ENCODE results near the gene FMNL1.

Gene FMNL1

DNA sequence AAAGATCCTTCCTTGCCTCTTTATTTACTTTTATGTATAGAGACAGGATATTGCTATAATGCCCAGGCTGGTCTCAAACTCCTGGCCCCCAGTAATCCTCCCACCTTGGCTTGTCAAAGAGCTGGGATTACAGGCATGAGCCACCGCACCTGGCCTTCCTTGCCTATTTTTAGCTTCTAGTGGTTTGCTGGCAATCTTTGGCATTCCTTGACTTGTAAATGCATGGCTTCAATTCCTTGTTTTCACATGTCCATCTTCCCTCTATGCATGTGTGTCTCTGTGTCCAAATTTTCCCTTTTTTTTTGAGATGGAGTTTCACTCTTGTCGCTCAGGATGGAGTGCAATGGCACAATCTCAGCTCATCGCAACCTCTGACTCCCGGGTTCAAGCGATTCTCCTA, 37.5 kb upstream of the FMNL1 start:
- no peak for DNase-seq (ENCODE audit: low spot score)
- TF ChIP-seq, protein P1, sequence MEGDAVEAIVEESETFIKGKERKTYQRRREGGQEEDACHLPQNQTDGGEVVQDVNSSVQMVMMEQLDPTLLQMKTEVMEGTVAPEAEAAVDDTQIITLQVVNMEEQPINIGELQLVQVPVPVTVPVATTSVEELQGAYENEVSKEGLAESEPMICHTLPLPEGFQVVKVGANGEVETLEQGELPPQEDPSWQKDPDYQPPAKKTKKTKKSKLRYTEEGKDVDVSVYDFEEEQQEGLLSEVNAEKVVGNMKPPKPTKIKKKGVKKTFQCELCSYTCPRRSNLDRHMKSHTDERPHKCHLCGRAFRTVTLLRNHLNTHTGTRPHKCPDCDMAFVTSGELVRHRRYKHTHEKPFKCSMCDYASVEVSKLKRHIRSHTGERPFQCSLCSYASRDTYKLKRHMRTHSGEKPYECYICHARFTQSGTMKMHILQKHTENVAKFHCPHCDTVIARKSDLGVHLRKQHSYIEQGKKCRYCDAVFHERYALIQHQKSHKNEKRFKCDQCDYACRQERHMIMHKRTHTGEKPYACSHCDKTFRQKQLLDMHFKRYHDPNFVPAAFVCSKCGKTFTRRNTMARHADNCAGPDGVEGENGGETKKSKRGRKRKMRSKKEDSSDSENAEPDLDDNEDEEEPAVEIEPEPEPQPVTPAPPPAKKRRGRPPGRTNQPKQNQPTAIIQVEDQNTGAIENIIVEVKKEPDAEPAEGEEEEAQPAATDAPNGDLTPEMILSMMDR (IDR thresholded peaks at IDR 0.05; ENCODE audit: extremely low read depth, insufficient read depth, missing control alignments), result no peak
- in situ Hi-C loops (cut with MboI; ENCODE audit: low pct_unique_long_range_greater_than_20kb, low sequenced_read_pairs, unreplicated experiment), result no loop called here

GRCh38 chr17:45186801-45187354, 34.8 kb upstream of the FMNL1 start:
- TF ChIP-seq, protein P1 (IDR thresholded peaks at IDR 0.05; ENCODE audit: extremely low read depth, insufficient read depth, missing control alignments), result no peak
- in situ Hi-C loops (cut with MboI; ENCODE audit: low pct_unique_long_range_greater_than_20kb, low sequenced_read_pairs, unreplicated experiment), result no loop called here
- DNase-seq (ENCODE audit: low spot score), result no peak

DNA sequence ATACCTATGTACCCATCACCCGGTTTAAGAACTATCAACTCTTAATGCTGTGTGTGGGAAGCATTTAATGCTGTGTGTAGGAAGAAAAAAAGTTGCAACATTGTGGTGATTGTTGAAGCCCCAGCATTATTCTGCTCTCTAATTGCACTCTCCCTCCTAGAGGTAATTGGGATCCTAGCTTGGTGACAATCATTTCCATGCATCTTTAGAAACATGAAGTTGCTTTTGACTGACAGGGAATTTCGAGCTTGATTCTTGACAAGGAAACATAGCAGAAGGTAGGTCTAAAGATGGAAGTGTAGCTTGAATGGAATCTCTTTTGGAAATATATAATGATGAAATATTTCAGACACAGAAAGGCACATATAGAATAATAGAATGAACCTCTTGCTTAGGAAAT, 32.7 kb upstream of the FMNL1 start:
- TF ChIP-seq, protein P1 (IDR thresholded peaks at IDR 0.05; ENCODE audit: extremely low read depth, insufficient read depth, missing control alignments), result no peak
- no peak for DNase-seq (ENCODE audit: low spot score)
- in situ Hi-C loops (cut with MboI; ENCODE audit: low pct_unique_long_range_greater_than_20kb, low sequenced_read_pairs, unreplicated experiment), result no loop called here

DNA sequence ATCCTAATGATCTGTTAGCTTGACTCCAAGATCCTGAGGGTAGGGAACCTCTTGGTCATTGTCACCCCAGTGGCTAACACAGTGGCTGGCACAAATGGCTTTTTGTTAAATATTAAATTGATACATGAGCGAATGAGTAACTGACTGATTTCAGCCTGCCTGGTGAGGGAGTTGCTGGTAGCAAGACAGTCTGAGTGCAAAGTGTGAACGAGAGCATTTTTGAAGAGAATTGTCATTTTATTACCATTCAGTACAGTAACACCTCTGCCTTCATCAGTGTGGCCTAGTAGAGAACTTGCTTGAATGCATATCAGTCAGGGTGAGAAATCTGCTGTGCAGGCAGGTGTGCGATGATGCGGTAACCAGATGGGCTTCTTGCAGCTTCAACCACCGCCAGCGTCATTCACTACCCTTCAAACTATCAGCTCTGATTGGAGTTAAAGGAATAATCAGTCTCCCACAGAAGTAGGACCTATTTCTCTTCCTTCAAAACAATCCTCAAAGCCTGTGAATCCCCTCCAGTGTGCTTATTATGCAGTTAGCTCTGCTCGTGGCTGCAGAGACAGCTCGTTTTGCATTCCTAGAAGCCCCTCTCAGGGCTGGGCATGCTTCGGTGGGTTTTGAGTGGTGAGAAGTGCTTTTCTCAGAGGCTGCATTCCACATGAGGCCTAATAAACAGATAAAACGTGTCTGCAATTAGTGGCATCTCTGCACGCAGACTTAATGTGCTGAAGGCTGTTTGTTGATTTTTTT, 31.0 kb upstream of the FMNL1 start:
- no peak for DNase-seq (ENCODE audit: low spot score)
- in situ Hi-C loops (cut with MboI; ENCODE audit: low pct_unique_long_range_greater_than_20kb, low sequenced_read_pairs, unreplicated experiment), result no loop called here
- TF ChIP-seq, protein P1 (IDR thresholded peaks at IDR 0.05; ENCODE audit: extremely low read depth, insufficient read depth, missing control alignments), result no peak

- in situ Hi-C loops (cut with MboI; ENCODE audit: low pct_unique_long_range_greater_than_20kb, low sequenced_read_pairs, unreplicated experiment), result loop anchor here (5.0 kb wide), 1 partner anchor 58 kb away; the partner anchor contains the start of gene ACBD4
- DNase-seq (ENCODE audit: low spot score), result no peak
- TF ChIP-seq, protein P1 (IDR thresholded peaks at IDR 0.05; ENCODE audit: extremely low read depth, insufficient read depth, missing control alignments), result no peak
Measured at GRCh38 chr17:45195424-45195823, 26.3 kb upstream of the FMNL1 start.

DNA sequence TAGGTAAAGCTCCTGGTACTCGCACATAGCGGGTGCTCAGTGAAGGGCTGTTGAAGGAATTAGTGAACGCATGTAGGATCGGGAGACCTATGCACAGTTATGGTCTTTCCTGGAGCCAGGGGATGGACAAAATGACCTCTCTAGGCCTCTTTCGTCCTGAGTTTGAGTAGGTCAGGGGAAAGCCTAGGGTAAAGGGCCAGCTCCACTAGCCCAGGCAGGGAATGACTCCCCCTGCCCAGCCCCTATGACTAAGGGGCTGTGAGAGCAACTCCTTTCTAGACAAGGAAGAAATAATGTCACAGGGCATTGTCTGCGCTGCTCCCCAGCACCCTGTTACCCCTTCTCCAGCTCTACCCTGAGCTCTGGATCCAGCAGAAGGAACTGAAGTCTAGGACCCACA, 24.6 kb upstream of the FMNL1 start:
- DNase-seq (ENCODE audit: low spot score), result no peak
- in situ Hi-C loops (cut with MboI; ENCODE audit: low pct_unique_long_range_greater_than_20kb, low sequenced_read_pairs, unreplicated experiment), result loop anchor here (5.0 kb wide), 1 partner anchor 60 kb away; the partner anchor contains the start of gene ACBD4
- TF ChIP-seq, protein P1 (IDR thresholded peaks at IDR 0.05; ENCODE audit: extremely low read depth, insufficient read depth, missing control alignments), result no peak

Measured in GM13977 (cell line).